ENCODE data around the gene TPCN1. TPM values are rescaled to one million over a fixed set of nuclear protein-coding genes. Genes with fewer than 3 reads are reported as not detected.

The TPCN1 gene
- total RNA-seq, 1 experiment from 2014 or later, result 32.7 TPM

DNA sequence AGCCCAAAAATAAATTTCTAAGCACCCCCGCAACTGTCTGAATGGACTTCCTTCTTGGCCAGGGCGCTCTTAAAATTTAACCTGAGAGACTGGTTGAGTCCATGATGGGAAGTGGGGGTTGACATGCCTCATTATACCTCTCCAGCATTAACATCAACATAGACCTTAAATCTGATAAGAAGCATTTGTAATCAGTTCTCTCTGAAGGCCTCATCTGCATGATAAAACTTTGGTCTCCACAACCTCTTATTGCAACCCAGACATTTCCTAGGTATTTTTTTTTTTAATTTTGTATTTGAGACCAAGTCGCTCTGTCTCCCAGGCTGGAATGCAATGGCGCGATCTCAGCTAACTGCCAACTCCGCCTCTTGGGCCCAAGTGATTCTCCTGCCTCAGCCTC lies 124.1 kb downstream of the TPCN1 start (continued):
- TF ChIP-seq, protein P1, sequence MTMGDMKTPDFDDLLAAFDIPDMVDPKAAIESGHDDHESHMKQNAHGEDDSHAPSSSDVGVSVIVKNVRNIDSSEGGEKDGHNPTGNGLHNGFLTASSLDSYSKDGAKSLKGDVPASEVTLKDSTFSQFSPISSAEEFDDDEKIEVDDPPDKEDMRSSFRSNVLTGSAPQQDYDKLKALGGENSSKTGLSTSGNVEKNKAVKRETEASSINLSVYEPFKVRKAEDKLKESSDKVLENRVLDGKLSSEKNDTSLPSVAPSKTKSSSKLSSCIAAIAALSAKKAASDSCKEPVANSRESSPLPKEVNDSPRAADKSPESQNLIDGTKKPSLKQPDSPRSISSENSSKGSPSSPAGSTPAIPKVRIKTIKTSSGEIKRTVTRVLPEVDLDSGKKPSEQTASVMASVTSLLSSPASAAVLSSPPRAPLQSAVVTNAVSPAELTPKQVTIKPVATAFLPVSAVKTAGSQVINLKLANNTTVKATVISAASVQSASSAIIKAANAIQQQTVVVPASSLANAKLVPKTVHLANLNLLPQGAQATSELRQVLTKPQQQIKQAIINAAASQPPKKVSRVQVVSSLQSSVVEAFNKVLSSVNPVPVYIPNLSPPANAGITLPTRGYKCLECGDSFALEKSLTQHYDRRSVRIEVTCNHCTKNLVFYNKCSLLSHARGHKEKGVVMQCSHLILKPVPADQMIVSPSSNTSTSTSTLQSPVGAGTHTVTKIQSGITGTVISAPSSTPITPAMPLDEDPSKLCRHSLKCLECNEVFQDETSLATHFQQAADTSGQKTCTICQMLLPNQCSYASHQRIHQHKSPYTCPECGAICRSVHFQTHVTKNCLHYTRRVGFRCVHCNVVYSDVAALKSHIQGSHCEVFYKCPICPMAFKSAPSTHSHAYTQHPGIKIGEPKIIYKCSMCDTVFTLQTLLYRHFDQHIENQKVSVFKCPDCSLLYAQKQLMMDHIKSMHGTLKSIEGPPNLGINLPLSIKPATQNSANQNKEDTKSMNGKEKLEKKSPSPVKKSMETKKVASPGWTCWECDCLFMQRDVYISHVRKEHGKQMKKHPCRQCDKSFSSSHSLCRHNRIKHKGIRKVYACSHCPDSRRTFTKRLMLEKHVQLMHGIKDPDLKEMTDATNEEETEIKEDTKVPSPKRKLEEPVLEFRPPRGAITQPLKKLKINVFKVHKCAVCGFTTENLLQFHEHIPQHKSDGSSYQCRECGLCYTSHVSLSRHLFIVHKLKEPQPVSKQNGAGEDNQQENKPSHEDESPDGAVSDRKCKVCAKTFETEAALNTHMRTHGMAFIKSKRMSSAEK (CRISPR knock-in tag; IDR thresholded peaks at IDR 0.05; ENCODE audit: borderline replicate concordance), result no peak
- no peak for TF ChIP-seq ZNF138 (CRISPR knock-in tag; conservative IDR thresholded peaks at IDR 0.05)
- no peak for TF ChIP-seq SP1 (CRISPR knock-in tag; conservative IDR thresholded peaks at IDR 0.05)
- TF ChIP-seq ARID4B (CRISPR knock-in tag; IDR thresholded peaks at IDR 0.05; ENCODE audit: borderline replicate concordance), result no peak
- no peak for TF ChIP-seq JAZF1 (CRISPR knock-in tag; IDR thresholded peaks at IDR 0.05)
- TF ChIP-seq ZNF512 (CRISPR knock-in tag; IDR thresholded peaks at IDR 0.05; ENCODE audit: borderline replicate concordance), result no peak
- no peak for TF ChIP-seq SMAD4 (CRISPR knock-in tag; IDR thresholded peaks at IDR 0.05)
- TF ChIP-seq, protein P2, sequence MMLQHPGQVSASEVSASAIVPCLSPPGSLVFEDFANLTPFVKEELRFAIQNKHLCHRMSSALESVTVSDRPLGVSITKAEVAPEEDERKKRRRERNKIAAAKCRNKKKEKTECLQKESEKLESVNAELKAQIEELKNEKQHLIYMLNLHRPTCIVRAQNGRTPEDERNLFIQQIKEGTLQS (CRISPR knock-in tag; conservative IDR thresholded peaks at IDR 0.05), result no peak
- TF ChIP-seq ESRRA (CRISPR knock-in tag; IDR thresholded peaks at IDR 0.05; ENCODE audit: borderline replicate concordance), result no peak
- TF ChIP-seq GRHL2 (CRISPR knock-in tag; IDR thresholded peaks at IDR 0.05; ENCODE audit: insufficient replicate concordance, severe bottlenecking), result no peak
- no peak for TF ChIP-seq HMGA2 (CRISPR knock-in tag; IDR thresholded peaks at IDR 0.05)
- TF ChIP-seq FOXP4 (CRISPR knock-in tag; IDR thresholded peaks at IDR 0.05), result no peak

DNA sequence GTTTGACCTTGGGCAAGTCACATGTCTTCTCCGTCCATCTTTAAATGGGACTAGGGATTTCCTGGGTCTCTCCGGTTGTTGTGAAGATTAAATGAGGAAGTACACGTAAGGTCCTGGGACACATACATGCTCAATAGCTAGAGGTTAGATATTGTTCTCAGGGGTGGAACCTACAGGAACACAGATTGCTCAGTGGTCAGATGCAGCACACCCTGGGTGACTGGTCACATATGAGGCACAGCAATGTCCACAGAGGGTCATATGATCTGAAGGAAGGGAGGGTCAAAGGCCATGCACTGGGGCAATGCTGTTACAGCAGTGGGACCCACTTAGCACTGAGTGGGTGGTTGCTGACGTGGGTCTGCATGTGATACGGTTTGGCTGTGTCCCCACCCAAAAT lies 125.1 kb downstream of the TPCN1 start:
- ATAC-seq, result no peak
- H3K4me3 Mint-ChIP-seq, result no peak overlapping the region
- no peak for TF ChIP-seq SMAD4 (CRISPR knock-in tag; IDR thresholded peaks at IDR 0.05)
- CTCF ChIA-PET, result no interaction called here
- no peaks in the 10 kb centered on the region for H3K36me3 Mint-ChIP-seq
- peaks cover 16% of the 10 kb centered on the region for H3K4me1 Mint-ChIP-seq
- H3K27me3 Mint-ChIP-seq (ENCODE audit: low read depth), result no peaks in the 10 kb centered on the region
- no peaks in the 10 kb centered on the region for H3K9me3 Mint-ChIP-seq
- DNase-seq (ENCODE audit: low spot score), result no peak
- POLR2A ChIA-PET, result no interaction called here
- no peak overlapping the region for H3K27ac Mint-ChIP-seq
